ENCODE measurements around the gene NFKB1.

DNA sequence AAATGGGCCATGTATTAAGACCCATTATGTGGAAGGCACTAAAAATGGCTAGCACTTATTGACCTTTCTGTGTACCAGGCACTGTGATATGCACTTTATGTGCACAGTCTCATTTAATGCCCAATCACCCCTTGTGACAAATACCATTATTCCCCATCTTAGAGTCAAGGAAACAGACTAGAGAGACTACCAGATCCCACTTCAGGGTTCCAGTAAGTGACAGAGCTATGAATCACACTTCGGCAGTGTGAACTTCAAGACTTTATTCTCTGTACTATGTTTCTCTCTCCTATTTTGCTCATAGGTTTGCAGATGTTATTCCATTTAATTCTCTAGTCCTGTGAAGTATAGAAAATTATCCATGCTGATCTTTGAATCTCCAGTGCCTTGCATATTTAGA is 107.0 kb downstream of the NFKB1 start:
- TF ChIP-seq, protein P1, sequence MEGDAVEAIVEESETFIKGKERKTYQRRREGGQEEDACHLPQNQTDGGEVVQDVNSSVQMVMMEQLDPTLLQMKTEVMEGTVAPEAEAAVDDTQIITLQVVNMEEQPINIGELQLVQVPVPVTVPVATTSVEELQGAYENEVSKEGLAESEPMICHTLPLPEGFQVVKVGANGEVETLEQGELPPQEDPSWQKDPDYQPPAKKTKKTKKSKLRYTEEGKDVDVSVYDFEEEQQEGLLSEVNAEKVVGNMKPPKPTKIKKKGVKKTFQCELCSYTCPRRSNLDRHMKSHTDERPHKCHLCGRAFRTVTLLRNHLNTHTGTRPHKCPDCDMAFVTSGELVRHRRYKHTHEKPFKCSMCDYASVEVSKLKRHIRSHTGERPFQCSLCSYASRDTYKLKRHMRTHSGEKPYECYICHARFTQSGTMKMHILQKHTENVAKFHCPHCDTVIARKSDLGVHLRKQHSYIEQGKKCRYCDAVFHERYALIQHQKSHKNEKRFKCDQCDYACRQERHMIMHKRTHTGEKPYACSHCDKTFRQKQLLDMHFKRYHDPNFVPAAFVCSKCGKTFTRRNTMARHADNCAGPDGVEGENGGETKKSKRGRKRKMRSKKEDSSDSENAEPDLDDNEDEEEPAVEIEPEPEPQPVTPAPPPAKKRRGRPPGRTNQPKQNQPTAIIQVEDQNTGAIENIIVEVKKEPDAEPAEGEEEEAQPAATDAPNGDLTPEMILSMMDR (IDR thresholded peaks at IDR 0.05; ENCODE audit: insufficient read depth, low read length, poor library complexity, severe bottlenecking) = no peak
- TF ChIP-seq EZH2phosphoT487 (conservative IDR thresholded peaks at IDR 0.05; ENCODE audit: low read length) = no peak

All from SU-DHL-6 (cell line).